Right lobe of liver (tissue), 4 donors: Measurements from ENCODE around the gene FREY1.

Experiments used
- CTCF ChIP-seq, 4 donors: fragments of 200-600 bp in 3 of 4; fragments of 450-650 bp in 1 of 4; IDR thresholded peaks; one replicate each; pipeline versions ENCODE4 v1.5.1 to v1.8.0; 2016 to 2022; ENCODE audit warnings: antibody characterized with exemption in 4 of 4, mild to moderate bottlenecking in 2 of 4
- POLR2A ChIP-seq: fragments of 450-650 bp; IDR thresholded peaks from one replicate; pipeline ENCODE4 v1.6.1; 2017; ENCODE audit warnings: antibody characterized with exemption, mild to moderate bottlenecking
- donor health status: DM: no; HTN: no; CAD: no.
- donor health status: DM: no; HTN: no; CAD: no.
- donor health status: DM: no; HTN: yes; CAD: no.

GRCh38 chr11:45913942-45914635, 7.0 kb upstream of the FREY1 start:
- TF ChIP-seq POLR2A (no peak), CTCF (IDR thresholded peaks at IDR 0.05) (no peak)
